Prostate gland (tissue), 2 donors: ENCODE results near the gene MAP2K1. TPM values are rescaled to one million over a fixed set of nuclear protein-coding genes. Genes with fewer than 3 reads are reported as not detected.

ENCODE experiments used
- DNase-seq: peaks from one replicate; pipeline ENCODE4 v3.0.0-alpha.2; 2019; ENCODE audit warnings: low spot score
- H3K27ac ChIP-seq, 2 donors: fragments of 200-600 bp; sonication (generic); 2 replicates each; pipeline ENCODE4 v1.5.1; 2017 to 2019
- H3K27me3 ChIP-seq: fragments of 200-600 bp; sonication (generic); replicated peaks from 2 replicates; pipeline ENCODE4 v1.5.1; 2019; ENCODE audit not compliant: insufficient read depth
- H3K36me3 ChIP-seq, 2 donors: fragments of 200-600 bp; sonication (generic); 1 replicate in 1 of 2; 2 replicates in 1 of 2; pipeline versions ENCODE4 v1.5.1 to v1.8.1; 2017 to 2019
- H3K4me1 ChIP-seq: fragments of 200-600 bp; sonication (generic); replicated peaks from 2 replicates; pipeline ENCODE4 v1.5.1; 2019
- H3K4me3 ChIP-seq, 2 donors: fragments of 200-600 bp; sonication (generic); 2 replicates each; pipeline ENCODE4 v1.5.1; 2017 to 2019
- H3K9me3 ChIP-seq: fragments of 200-600 bp; sonication (generic); 2 replicates; pipeline ENCODE4 v1.5.1; 2017
- POLR2A ChIP-seq: fragments of 450-650 bp; IDR thresholded peaks from one replicate; pipeline ENCODE4 v1.6.1; 2016; ENCODE audit warnings: antibody characterized with exemption, mild to moderate bottlenecking
- POLR2AphosphoS5 ChIP-seq: sonication (generic); formaldehyde crosslinking; IDR thresholded peaks from one replicate; pipeline ENCODE4 v1.6.1; 2017; ENCODE audit warnings: antibody characterized with exemption
- WGBS: methylation state at CpG from one replicate; pipeline ENCODE4 v1.1.5; 2018; 5-methylcytosine and 5-hydroxymethylcytosine counted together
- intact Hi-C: fragments of 100-400 bp; cut with DNase I; formaldehyde crosslinking; loops from one replicate; pipeline ENCODE4 v1.14.2; 2022
- total RNA-seq, 2 donors: library from RNA; depleted of rRNA; stranded (reverse); fragments of >200 nt; gene quantifications; one replicate each; pipeline ENCODE4 v1.1.0, GENCODE V29; 2016
- TF ChIP-seq, protein P1 (sequence below), 4 experiments: fragments of 200-600 bp in 2 of 4; fragments of 450-650 bp in 2 of 4; sonication (generic) in 2 of 4; IDR thresholded peaks; 1 replicate in 3 of 4; 2 replicates in 1 of 4; pipeline ENCODE4 v1.5.1; 2016 to 2019; ENCODE audit warnings: antibody characterized with exemption in 4 of 4, mild to moderate bottlenecking in 2 of 4, moderate library complexity in 2 of 4

MAP2K1 gene
- total RNA-seq, 2 donors from 2014 or later: 28.0 to 29.0 TPM

GRCh38 chr15:66404532-66404931, 17.8 kb downstream of the MAP2K1 start:
- no peaks in the 10 kb centered on the region for H3K4me1 ChIP-seq
- intact Hi-C loops: no loop called here
- no peak overlapping the region for H3K27ac ChIP-seq
- no peaks in the 10 kb centered on the region for H3K36me3 ChIP-seq
- H3K4me3 ChIP-seq: no peak overlapping the region
- 83% methylated on average over 7 of the region's 7 CpGs for WGBS
- TF ChIP-seq POLR2AphosphoS5 (no peak), POLR2A (no peak)
- TF ChIP-seq, protein P1, sequence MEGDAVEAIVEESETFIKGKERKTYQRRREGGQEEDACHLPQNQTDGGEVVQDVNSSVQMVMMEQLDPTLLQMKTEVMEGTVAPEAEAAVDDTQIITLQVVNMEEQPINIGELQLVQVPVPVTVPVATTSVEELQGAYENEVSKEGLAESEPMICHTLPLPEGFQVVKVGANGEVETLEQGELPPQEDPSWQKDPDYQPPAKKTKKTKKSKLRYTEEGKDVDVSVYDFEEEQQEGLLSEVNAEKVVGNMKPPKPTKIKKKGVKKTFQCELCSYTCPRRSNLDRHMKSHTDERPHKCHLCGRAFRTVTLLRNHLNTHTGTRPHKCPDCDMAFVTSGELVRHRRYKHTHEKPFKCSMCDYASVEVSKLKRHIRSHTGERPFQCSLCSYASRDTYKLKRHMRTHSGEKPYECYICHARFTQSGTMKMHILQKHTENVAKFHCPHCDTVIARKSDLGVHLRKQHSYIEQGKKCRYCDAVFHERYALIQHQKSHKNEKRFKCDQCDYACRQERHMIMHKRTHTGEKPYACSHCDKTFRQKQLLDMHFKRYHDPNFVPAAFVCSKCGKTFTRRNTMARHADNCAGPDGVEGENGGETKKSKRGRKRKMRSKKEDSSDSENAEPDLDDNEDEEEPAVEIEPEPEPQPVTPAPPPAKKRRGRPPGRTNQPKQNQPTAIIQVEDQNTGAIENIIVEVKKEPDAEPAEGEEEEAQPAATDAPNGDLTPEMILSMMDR (IDR thresholded peaks at IDR 0.05): no peak
- no peaks in the 10 kb centered on the region for H3K27me3 ChIP-seq
- H3K9me3 ChIP-seq: no peaks in the 10 kb centered on the region
- no peak for DNase-seq

DNA sequence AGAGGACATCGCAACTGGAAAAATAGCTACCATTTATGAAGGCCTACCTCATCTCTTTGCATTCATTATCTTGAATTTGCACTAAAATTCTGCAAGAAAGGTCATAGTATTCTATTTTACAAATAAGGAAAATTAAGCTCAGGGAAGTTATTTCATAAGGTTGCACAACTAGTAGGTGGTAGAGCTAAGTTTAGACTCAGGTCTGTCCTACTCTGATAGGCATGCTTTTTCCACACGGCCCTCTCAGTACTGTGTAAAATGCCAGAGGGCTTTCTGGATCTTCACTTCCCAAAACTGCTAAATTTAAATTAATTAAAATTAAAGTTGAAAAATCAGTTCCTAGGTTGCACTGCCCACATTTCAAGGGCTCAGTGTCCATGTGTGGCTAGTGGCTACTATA, 18.3 kb downstream of the MAP2K1 start:
- DNase-seq: no peak
- Histone ChIP-seq H3K27ac (no peak overlapping the region), H3K27me3 (no peaks in the 10 kb centered on the region), H3K4me1 (no peaks in the 10 kb centered on the region), H3K36me3 (no peaks in the 10 kb centered on the region), H3K9me3 (no peaks in the 10 kb centered on the region), H3K4me3 (no peak overlapping the region)
- 86% methylated on average over 2 of the region's 2 CpGs for WGBS
- TF ChIP-seq POLR2AphosphoS5: no peak
- TF ChIP-seq POLR2A: no peak
- intact Hi-C loops: no loop called here

- no peak for DNase-seq
- 91% methylated on average over 3 of the region's 3 CpGs for WGBS
- H3K27me3 ChIP-seq: no peaks in the 10 kb centered on the region
- intact Hi-C loops: no loop called here
- H3K36me3 ChIP-seq: no peaks in the 10 kb centered on the region
- TF ChIP-seq, protein P1 (IDR thresholded peaks at IDR 0.05): no peak
- TF ChIP-seq POLR2A: no peak
- TF ChIP-seq POLR2AphosphoS5: no peak
- no peaks in the 10 kb centered on the region for H3K4me1 ChIP-seq
- no peaks in the 10 kb centered on the region for H3K9me3 ChIP-seq
- H3K27ac ChIP-seq: no peak overlapping the region
- H3K4me3 ChIP-seq: no peak overlapping the region
Observed at GRCh38 chr15:66405615-66406014, 18.9 kb downstream of the MAP2K1 start.

- intact Hi-C loops: no loop called here
- Histone ChIP-seq H3K4me3 (no peak overlapping the region), H3K9me3 (no peaks in the 10 kb centered on the region), H3K4me1 (no peaks in the 10 kb centered on the region), H3K36me3 (no peaks in the 10 kb centered on the region), H3K27me3 (no peaks in the 10 kb centered on the region), H3K27ac (no peak overlapping the region)
- TF ChIP-seq POLR2AphosphoS5 (no peak), POLR2A (no peak)
- TF ChIP-seq, protein P1 (IDR thresholded peaks at IDR 0.05): no peak
- WGBS: 95% methylated on average over 4 of the region's 4 CpGs
- no peak for DNase-seq
Observed at GRCh38 chr15:66408254-66408653, 21.5 kb downstream of the MAP2K1 start.

DNA sequence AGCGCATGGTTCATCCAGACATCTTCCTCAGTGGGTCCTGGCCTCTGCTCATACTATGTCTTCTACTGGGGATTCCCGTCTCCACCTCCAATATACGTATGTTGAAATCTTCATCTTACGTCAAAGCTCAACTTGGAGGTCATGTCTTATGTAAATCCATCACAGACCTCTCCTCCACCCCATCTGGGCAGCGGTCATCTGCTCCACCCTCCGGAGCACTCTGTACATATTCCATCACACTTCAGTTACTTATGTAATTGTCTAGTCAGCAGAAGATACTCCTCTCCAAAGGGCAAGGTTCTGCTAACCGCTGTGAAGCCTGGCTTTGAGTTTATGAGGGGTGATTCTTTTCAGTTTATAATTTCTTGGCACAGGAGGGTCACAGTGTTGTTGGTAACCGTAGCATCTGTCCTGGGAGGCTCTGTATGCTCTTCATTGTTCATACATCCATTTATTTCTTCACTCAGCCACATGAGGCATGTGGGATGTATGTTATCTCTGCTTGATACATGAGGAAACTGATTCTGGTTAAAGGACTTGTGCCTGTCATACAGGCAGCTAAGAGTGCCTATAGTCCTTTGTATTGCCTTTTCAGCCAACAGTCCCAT, 22.1 kb downstream of the MAP2K1 start:
- TF ChIP-seq POLR2AphosphoS5: no peak
- TF ChIP-seq POLR2A: no peak
- TF ChIP-seq, protein P1 (IDR thresholded peaks at IDR 0.05): no peak
- Histone ChIP-seq H3K4me1 (no peaks in the 10 kb centered on the region), H3K4me3 (no peak overlapping the region), H3K9me3 (no peaks in the 10 kb centered on the region), H3K27me3 (no peaks in the 10 kb centered on the region), H3K36me3 (no peaks in the 10 kb centered on the region), H3K27ac (no peak overlapping the region)
- DNase-seq: no peak
- intact Hi-C loops: no loop called here
- WGBS: 87% methylated on average over 8 of the region's 8 CpGs
